Keratinocyte (primary cell): ENCODE measurements around the gene KMT2E. TPM values are rescaled to one million over a fixed set of nuclear protein-coding genes. Genes with fewer than 3 reads are reported as not detected.

Source experiments
- DNase-seq: peaks from one replicate; pipeline ENCODE4 v3.0.0-alpha.2; 2011; ENCODE audit warnings: low read depth, missing footprints, low spot score
- FAIRE-seq: peaks from 2 replicates; lab custom pipeline; 2011; peaks lifted over from hg19 to GRCh38; lab: Jason Lieb, UNC
- H2AFZ ChIP-seq: 2 replicates; pipeline ENCODE4 v1.6.0; 2012; ENCODE audit warnings: low read length, control low read depth, inconsistent platforms; ENCODE audit not compliant: control insufficient read depth
- H3K27ac ChIP-seq: 2 replicates; pipeline ENCODE4 v1.5.1; 2011; ENCODE audit warnings: low read length; ENCODE audit not compliant: control insufficient read depth, insufficient read depth
- H3K27me3 ChIP-seq: 3 replicates; pipeline ENCODE4 v1.6.0; 2011; ENCODE audit warnings: low read length; ENCODE audit not compliant: control insufficient read depth, insufficient read depth; ENCODE audit errors: extremely low read depth
- H3K36me3 ChIP-seq, 2 experiments: 2 replicates in 1 of 2; 3 replicates in 1 of 2; pipeline ENCODE4 v1.5.1; 2011; ENCODE audit warnings: low read length in 2 of 2, mild to moderate bottlenecking in 1 of 2; ENCODE audit not compliant: control insufficient read depth in 2 of 2, insufficient read depth in 2 of 2; ENCODE audit errors: extremely low read depth in 1 of 2
- H3K4me1 ChIP-seq: 3 replicates; pipeline ENCODE4 v1.5.1; 2011; ENCODE audit warnings: low read length; ENCODE audit not compliant: control insufficient read depth, insufficient read depth; ENCODE audit errors: extremely low read depth
- H3K4me2 ChIP-seq: 3 replicates; pipeline ENCODE4 v1.6.0; 2011; ENCODE audit warnings: low read depth, low read length; ENCODE audit not compliant: control insufficient read depth, insufficient read depth; ENCODE audit errors: extremely low read depth
- H3K4me3 ChIP-seq, 3 experiments: fragments of 200-600 bp in 1 of 3; sonication (generic) in 1 of 3; 2 replicates in 2 of 3; 3 replicates in 1 of 3; pipeline ENCODE4 v1.5.1; 2011 to 2016; ENCODE audit warnings: low read length in 3 of 3, mild to moderate bottlenecking in 3 of 3, control low read depth in 2 of 3, inconsistent platforms in 1 of 3, low read depth in 1 of 3, mixed read lengths in 1 of 3, mixed run types in 1 of 3, moderate library complexity in 1 of 3; ENCODE audit not compliant: control insufficient read depth in 2 of 3, insufficient read depth in 2 of 3; ENCODE audit errors: extremely low read depth in 1 of 3
- H3K79me2 ChIP-seq: 2 replicates; pipeline ENCODE4 v1.6.0; 2012; ENCODE audit warnings: low read length; ENCODE audit not compliant: control insufficient read depth, insufficient read depth
- H3K9ac ChIP-seq: 3 replicates; pipeline ENCODE4 v1.6.0; 2011; ENCODE audit warnings: low read length; ENCODE audit not compliant: control insufficient read depth, insufficient read depth; ENCODE audit errors: extremely low read depth
- H3K9me1 ChIP-seq: 3 replicates; pipeline ENCODE4 v1.6.0; 2011; ENCODE audit warnings: low read length; ENCODE audit not compliant: control insufficient read depth, insufficient read depth; ENCODE audit errors: extremely low read depth
- H3K9me3 ChIP-seq: 2 replicates; pipeline ENCODE4 v1.5.1; 2012; ENCODE audit warnings: low read depth, low read length; ENCODE audit not compliant: control insufficient read depth
- H4K20me1 ChIP-seq: 3 replicates; pipeline ENCODE4 v1.6.0; 2011; ENCODE audit warnings: low read length; ENCODE audit not compliant: control insufficient read depth, insufficient read depth; ENCODE audit errors: extremely low read depth
- EZH2 ChIP-seq: IDR thresholded peaks from one replicate; pipeline ENCODE4 v1.6.1; 2012; ENCODE audit warnings: inconsistent platforms, mild to moderate bottlenecking, low read length, moderate library complexity
- dilution Hi-C: fragments of 300-500 bp; cut with MboI; formaldehyde crosslinking; loops from one replicate; pipeline ENCODE4 v1.7.0; 2020; ENCODE audit warnings: low sequenced_read_pairs; ENCODE audit not compliant: extremely low pct_ligation_motif_present
- polyA plus RNA-seq, 5 experiments: library from polyadenylated mRNA; depleted of rRNA in 3 of 5; stranded (reverse) in 3 of 5; stranded (forward) in 1 of 5; unstranded in 1 of 5; fragments of >200 nt; gene quantifications; 1 replicate in 1 of 5; 2 replicates in 3 of 5; 3 replicates in 1 of 5; pipeline versions ENCODE4 v1.2.1 to v1.2.3, GENCODE V29; 2011 to 2012; ENCODE audit warnings: missing spikeins in 2 of 5, low read depth in 1 of 5, low replicate concordance in 1 of 5
- TF ChIP-seq, protein P1 (sequence below), 3 experiments: IDR thresholded peaks in 1 of 3; conservative IDR thresholded peaks in 1 of 3; optimal IDR thresholded peaks in 1 of 3; 2 replicates in 2 of 3; 3 replicates in 1 of 3; pipeline versions ENCODE3 to v1.5.1; 2011; ENCODE audit warnings: low read length in 3 of 3, mild to moderate bottlenecking in 3 of 3, moderate library complexity in 2 of 3, control low read depth in 1 of 3, inconsistent platforms in 1 of 3; ENCODE audit not compliant: insufficient read depth in 2 of 3; ENCODE audit errors: extremely low read depth in 1 of 3

KMT2E gene
- polyA plus RNA-seq, 1 donor (not counting 4 experiments of a cell fraction or from before 2014, with no cell fraction given), result 12.9 TPM

DNA sequence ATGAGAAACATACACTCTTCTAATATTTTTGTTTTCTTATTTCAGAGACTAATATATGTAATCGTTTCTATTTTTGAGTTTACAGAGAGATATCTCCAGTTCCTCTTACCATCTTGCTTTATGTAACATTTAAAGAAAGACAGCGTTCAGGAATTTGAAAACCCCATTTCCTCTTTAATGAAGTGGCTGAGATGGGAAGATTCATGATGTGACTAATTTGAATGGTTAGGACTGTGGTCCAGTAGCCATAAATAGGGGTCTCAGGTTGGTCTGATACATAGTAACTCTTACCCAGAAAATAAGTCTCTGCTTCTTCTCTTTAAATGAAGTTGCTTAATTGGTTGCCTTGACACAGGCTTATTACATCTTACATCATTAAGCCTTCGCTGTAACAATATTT is 6.9 kb downstream of the KMT2E start:
- Histone ChIP-seq H3K79me2 (peaks cover 98% of the 10 kb centered on the region), H3K9ac (no peak overlapping the region), H4K20me1 (peaks cover 13% of the 10 kb centered on the region), H3K4me3 (no peak overlapping the region), H3K9me1 (peaks cover 3% of the 10 kb centered on the region), H2AFZ (no peak overlapping the region), H3K27ac (no peak overlapping the region), H3K9me3 (no peaks in the 10 kb centered on the region), H3K27me3 (no peaks in the 10 kb centered on the region), H3K4me1 (peaks cover 44% of the 10 kb centered on the region), H3K36me3 (no peaks in the 10 kb centered on the region), H3K4me2 (peak overlapping the region; percentile 39)
- DNase-seq, result no peak
- no peak for FAIRE-seq
- TF ChIP-seq, protein P1, sequence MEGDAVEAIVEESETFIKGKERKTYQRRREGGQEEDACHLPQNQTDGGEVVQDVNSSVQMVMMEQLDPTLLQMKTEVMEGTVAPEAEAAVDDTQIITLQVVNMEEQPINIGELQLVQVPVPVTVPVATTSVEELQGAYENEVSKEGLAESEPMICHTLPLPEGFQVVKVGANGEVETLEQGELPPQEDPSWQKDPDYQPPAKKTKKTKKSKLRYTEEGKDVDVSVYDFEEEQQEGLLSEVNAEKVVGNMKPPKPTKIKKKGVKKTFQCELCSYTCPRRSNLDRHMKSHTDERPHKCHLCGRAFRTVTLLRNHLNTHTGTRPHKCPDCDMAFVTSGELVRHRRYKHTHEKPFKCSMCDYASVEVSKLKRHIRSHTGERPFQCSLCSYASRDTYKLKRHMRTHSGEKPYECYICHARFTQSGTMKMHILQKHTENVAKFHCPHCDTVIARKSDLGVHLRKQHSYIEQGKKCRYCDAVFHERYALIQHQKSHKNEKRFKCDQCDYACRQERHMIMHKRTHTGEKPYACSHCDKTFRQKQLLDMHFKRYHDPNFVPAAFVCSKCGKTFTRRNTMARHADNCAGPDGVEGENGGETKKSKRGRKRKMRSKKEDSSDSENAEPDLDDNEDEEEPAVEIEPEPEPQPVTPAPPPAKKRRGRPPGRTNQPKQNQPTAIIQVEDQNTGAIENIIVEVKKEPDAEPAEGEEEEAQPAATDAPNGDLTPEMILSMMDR (optimal IDR thresholded peaks at IDR 0.05 in 1 of 3, IDR thresholded peaks at IDR 0.05 in 1 of 3, conservative IDR thresholded peaks at IDR 0.05 in 1 of 3; ENCODE audit: extremely low read depth in 1 of 3, insufficient read depth in 2 of 3, low read length in 3 of 3), result no peak
- no peak for TF ChIP-seq EZH2
- dilution Hi-C loops, result no loop called here

DNA sequence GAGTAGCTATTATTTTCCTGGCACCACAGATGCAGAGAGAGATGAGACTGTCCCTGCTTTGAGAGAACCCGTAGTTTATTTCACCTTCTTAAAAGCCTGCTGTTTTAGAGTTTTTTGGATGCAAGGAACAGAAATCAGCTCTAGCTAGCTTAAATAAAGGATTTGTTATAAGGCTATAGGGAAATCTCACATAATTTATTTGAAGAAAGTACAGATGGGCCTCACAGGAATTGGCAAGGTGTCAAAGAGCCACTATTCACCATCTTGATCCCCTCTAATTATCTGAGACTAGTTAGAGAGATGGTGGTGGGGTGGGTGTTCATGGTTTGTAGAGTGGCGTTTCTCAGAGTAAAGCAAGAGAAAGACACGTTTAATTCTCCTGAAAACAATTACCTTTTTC is 7.3 kb downstream of the KMT2E start:
- no peak for FAIRE-seq
- H3K36me3 ChIP-seq, result no peaks in the 10 kb centered on the region
- DNase-seq, result no peak
- H3K4me3 ChIP-seq, result no peak overlapping the region
- H3K27ac ChIP-seq, result no peak overlapping the region
- dilution Hi-C loops, result no loop called here
- peaks cover 3% of the 10 kb centered on the region for H3K9me1 ChIP-seq
- TF ChIP-seq, protein P1 (optimal IDR thresholded peaks at IDR 0.05 in 1 of 3, IDR thresholded peaks at IDR 0.05 in 1 of 3, conservative IDR thresholded peaks at IDR 0.05 in 1 of 3; ENCODE audit: extremely low read depth in 1 of 3, insufficient read depth in 2 of 3, low read length in 3 of 3), result no peak
- TF ChIP-seq EZH2, result no peak
- no peaks in the 10 kb centered on the region for H3K9me3 ChIP-seq
- H3K4me1 ChIP-seq, result peaks cover 44% of the 10 kb centered on the region
- H3K9ac ChIP-seq, result no peak overlapping the region
- peaks cover 13% of the 10 kb centered on the region for H4K20me1 ChIP-seq
- H3K27me3 ChIP-seq, result no peaks in the 10 kb centered on the region
- H2AFZ ChIP-seq, result no peak overlapping the region
- peak overlapping the region; percentile 39 for H3K4me2 ChIP-seq
- peaks cover 98% of the 10 kb centered on the region for H3K79me2 ChIP-seq
